ENCODE data around the gene YOD1. TPM values are rescaled to one million over a fixed set of nuclear protein-coding genes. Genes with fewer than 3 reads are reported as not detected.

Gene YOD1
- total and polyA plus RNA-seq, 2 of the 4 experiments (the other 2 are of a cell fraction) = 1.8 to 5.4 TPM

DNA sequence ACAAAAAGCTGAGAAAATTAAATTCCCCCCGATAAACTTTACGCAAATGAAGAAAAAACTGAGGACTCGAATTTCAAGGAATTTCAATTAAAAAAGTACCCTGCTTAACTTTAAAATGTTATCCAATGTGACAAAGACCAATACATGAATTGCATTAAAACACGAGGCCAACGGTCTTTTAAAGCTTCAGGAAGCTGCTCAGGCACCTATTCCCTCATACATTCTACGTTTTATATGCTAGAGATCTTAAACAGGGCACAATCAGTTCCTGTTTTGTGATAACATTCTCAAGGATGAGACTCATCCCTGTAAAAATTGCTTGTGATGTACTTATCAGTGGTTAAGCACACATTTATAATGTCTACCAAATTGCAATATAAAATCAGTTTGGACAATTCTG lies 3.0 kb downstream of the YOD1 start:
- H2BK120ac ChIP-seq (ENCODE audit: low read depth, low read length) = no peak overlapping the region
- H2BK15ac ChIP-seq (ENCODE audit: low read depth, low read length) = no peak overlapping the region
- intact Hi-C loops (cut with micrococcal nuclease) = no loop called here
- peaks cover 13 to 34% of the 10 kb centered on the region in 2 experiments for H3K79me1 ChIP-seq (ENCODE audit: low read depth in 1 of 2, low read length in 2 of 2)
- H3K4me2 ChIP-seq (ENCODE audit: low read depth, low read length) = no peak overlapping the region
- no peak overlapping the region for H3K18ac ChIP-seq (ENCODE audit: low read depth, low read length)
- H2BK20ac ChIP-seq (ENCODE audit: low read depth, low read length) = no peak overlapping the region
- no peak overlapping the region for H3K27ac ChIP-seq (ENCODE audit: insufficient read depth, low read length)
- no peak overlapping the region for H2AFZ ChIP-seq (replicated peaks; ENCODE audit: low read length, poor library complexity)
- no peak overlapping the region for H4K91ac ChIP-seq (ENCODE audit: insufficient read depth, low read depth, low read length)
- peaks cover 7% of the 10 kb centered on the region for H3K36me3 ChIP-seq (ENCODE audit: control insufficient read depth, insufficient read depth, low read length)
- H3K14ac ChIP-seq (replicated peaks; ENCODE audit: low read depth, low read length) = no peak overlapping the region
- H3K9ac ChIP-seq (ENCODE audit: low read depth, low read length) = no peak overlapping the region
- H2AK9ac ChIP-seq (replicated peaks; ENCODE audit: low read depth, low read length, poor library complexity) = no peak overlapping the region
- no peak for ATAC-seq (ENCODE audit: low read depth)
- H3K4me1 ChIP-seq (ENCODE audit: control insufficient read depth, insufficient read depth, low read length) = peaks cover 4% of the 10 kb centered on the region; the same call in 1 of the 2 replicates
- DNase-seq = no peak
- no peak overlapping the region for H2AK5ac ChIP-seq (ENCODE audit: low read depth, low read length)
- in situ Hi-C loops (cut with MboI; ENCODE audit: low sequenced_read_pairs) = no loop called here
- no peak overlapping the region for H3K23ac ChIP-seq (ENCODE audit: low read depth, low read length)
- no peak for TF ChIP-seq CHD1 (IDR thresholded peaks at IDR 0.05; ENCODE audit: low read depth, low read length)
- TF ChIP-seq, protein P1, sequence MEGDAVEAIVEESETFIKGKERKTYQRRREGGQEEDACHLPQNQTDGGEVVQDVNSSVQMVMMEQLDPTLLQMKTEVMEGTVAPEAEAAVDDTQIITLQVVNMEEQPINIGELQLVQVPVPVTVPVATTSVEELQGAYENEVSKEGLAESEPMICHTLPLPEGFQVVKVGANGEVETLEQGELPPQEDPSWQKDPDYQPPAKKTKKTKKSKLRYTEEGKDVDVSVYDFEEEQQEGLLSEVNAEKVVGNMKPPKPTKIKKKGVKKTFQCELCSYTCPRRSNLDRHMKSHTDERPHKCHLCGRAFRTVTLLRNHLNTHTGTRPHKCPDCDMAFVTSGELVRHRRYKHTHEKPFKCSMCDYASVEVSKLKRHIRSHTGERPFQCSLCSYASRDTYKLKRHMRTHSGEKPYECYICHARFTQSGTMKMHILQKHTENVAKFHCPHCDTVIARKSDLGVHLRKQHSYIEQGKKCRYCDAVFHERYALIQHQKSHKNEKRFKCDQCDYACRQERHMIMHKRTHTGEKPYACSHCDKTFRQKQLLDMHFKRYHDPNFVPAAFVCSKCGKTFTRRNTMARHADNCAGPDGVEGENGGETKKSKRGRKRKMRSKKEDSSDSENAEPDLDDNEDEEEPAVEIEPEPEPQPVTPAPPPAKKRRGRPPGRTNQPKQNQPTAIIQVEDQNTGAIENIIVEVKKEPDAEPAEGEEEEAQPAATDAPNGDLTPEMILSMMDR (conservative IDR thresholded peaks at IDR 0.05; ENCODE audit: low read depth, low read length) = no peak
- TF ChIP-seq RCOR1 (IDR thresholded peaks at IDR 0.05; ENCODE audit: insufficient replicate concordance, low read length) = no peak
- TF ChIP-seq MAFK (IDR thresholded peaks at IDR 0.05; ENCODE audit: low read depth, low read length) = no peak
- no peak for TF ChIP-seq SMC3 (IDR thresholded peaks at IDR 0.05; ENCODE audit: low read depth, low read length)
- no peak for TF ChIP-seq FOS (IDR thresholded peaks at IDR 0.05; ENCODE audit: low read depth, low read length)
- TF ChIP-seq CEBPB (IDR thresholded peaks at IDR 0.05; ENCODE audit: low read depth, low read length) = no peak
- no peak for TF ChIP-seq MXI1 (IDR thresholded peaks at IDR 0.05; ENCODE audit: borderline replicate concordance, low read depth, low read length)
- TF ChIP-seq RFX5 (IDR thresholded peaks at IDR 0.05; ENCODE audit: low read depth, low read length) = no peak
- TF ChIP-seq RAD21 (IDR thresholded peaks at IDR 0.05; ENCODE audit: low read length) = no peak
- TF ChIP-seq POLR2A (IDR thresholded peaks at IDR 0.05; ENCODE audit: low read depth, low read length) = no peak
- POLR2A ChIA-PET (ENCODE audit: unreplicated experiment) = no interaction called here
- WGBS, 2 experiments (ENCODE audit: extremely low coverage in 2 of 2, insufficient read length in 1 of 2) = no CpG with 5 or more reads among the region's 6 CpGs
- no peak overlapping the region for H4K5ac ChIP-seq (ENCODE audit: low read depth, low read length)
- dilution Hi-C loops (cut with HindIII; ENCODE audit: low sequenced_read_pairs, unreplicated experiment) = no loop called here
- no peaks in the 10 kb centered on the region for H3K27me3 ChIP-seq (ENCODE audit: control insufficient read depth, insufficient read depth, low read length)
- no peak overlapping the region for H3K56ac ChIP-seq (ENCODE audit: extremely low read depth, insufficient read depth, low read length)
- peaks cover 10% of the 10 kb centered on the region; the same call in 1 of the 2 replicates for H4K20me1 ChIP-seq (ENCODE audit: insufficient read depth, low read length)
- H4K8ac ChIP-seq (ENCODE audit: low read depth in 2 of 2, low read length in 2 of 2) = no peak overlapping the region
- no TSS peak for BruUV-seq (replicated peaks)
- H3K4me3 ChIP-seq (ENCODE audit: insufficient read depth, low read depth, low read length) = no peak overlapping the region
- CTCF ChIA-PET = no interaction called here
- H3K9me3 ChIP-seq (ENCODE audit: control insufficient read depth, insufficient read depth, low read length) = no peaks in the 10 kb centered on the region
- H2BK5ac ChIP-seq (ENCODE audit: low read depth, low read length, poor library complexity, severe bottlenecking) = no peak overlapping the region
- peaks cover 7% of the 10 kb centered on the region for H3K9me1 ChIP-seq (ENCODE audit: insufficient read depth, low read length)
- no peak overlapping the region for H3K4ac ChIP-seq (ENCODE audit: low read depth, low read length)

Measured in IMR-90 (cell line).